ENCODE results near the gene UBA5. TPM values are rescaled to one million over a fixed set of nuclear protein-coding genes. Genes with fewer than 3 reads are reported as not detected.

Gene UBA5
- total and polyA plus RNA-seq, 2 of the 13 experiments (the other 11 are each of a cell fraction or from before 2014, with no cell fraction given) = 30.2 to 46.8 TPM

DNA sequence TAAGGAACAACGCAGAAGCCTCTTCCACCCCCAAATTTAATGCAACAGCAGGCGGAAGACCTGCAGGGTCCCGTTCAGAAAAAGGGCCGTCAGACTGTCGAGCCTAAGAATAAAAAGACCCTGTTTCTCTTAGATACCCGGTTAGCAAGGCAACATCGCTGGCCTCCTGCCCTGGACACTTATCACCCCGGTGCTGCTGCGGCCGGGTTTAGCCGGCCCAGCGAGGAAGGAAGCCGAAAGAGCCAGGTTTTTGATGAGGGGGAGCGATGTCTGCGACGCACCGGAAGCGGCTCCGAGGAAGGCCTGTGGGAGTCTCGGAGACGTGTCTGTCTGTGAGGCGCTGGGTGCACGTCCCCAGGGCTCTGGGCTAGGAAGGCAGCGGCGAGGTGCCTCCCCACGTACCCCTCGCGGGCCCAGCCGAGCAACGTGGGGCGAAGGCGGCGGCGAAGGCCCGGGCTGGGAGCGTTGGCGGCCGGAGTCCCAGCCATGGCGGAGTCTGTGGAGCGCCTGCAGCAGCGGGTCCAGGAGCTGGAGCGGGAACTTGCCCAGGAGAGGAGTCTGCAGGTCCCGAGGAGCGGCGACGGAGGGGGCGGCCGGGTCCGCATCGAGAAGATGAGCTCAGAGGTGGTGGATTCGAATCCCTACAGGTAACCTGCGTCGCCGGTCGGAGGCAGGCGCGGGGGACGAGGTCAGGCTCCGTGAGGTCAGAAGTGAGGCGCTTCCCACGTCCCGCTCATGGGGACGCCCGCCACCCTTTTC is at the start of gene UBA5 (continued):
- TF ChIP-seq TBX2 (CRISPR knock-in tag; IDR thresholded peaks at IDR 0.05; ENCODE audit: borderline replicate concordance) (peak; percentile 52; the same call in 1 of the 2 replicates), THAP11 (CRISPR knock-in tag; IDR thresholded peaks at IDR 0.05) (peak; percentile 78), TFE3 (CRISPR knock-in tag; IDR thresholded peaks at IDR 0.05) (no peak), MAX (IDR thresholded peaks at IDR 0.05) (peak; percentile 43), KMT2B (CRISPR knock-in tag; IDR thresholded peaks at IDR 0.05) (peak; percentile 93), HDAC2 (CRISPR knock-in tag; IDR thresholded peaks at IDR 0.05) (peak; percentile 26; the same call in 1 of the 2 replicates), KLF13 (CRISPR knock-in tag; IDR thresholded peaks at IDR 0.05) (no peak; the same call in 1 of the 2 replicates), TGIF2 (CRISPR knock-in tag; IDR thresholded peaks at IDR 0.05) (peak; percentile 55), ZNF598 (CRISPR knock-in tag; IDR thresholded peaks at IDR 0.05; ENCODE audit: borderline replicate concordance) (peak; percentile 63; the same call in 1 of the 2 replicates), ZNF232 (CRISPR knock-in tag; IDR thresholded peaks at IDR 0.05; ENCODE audit: borderline replicate concordance) (no peak)
- TF ChIP-seq, protein P1, sequence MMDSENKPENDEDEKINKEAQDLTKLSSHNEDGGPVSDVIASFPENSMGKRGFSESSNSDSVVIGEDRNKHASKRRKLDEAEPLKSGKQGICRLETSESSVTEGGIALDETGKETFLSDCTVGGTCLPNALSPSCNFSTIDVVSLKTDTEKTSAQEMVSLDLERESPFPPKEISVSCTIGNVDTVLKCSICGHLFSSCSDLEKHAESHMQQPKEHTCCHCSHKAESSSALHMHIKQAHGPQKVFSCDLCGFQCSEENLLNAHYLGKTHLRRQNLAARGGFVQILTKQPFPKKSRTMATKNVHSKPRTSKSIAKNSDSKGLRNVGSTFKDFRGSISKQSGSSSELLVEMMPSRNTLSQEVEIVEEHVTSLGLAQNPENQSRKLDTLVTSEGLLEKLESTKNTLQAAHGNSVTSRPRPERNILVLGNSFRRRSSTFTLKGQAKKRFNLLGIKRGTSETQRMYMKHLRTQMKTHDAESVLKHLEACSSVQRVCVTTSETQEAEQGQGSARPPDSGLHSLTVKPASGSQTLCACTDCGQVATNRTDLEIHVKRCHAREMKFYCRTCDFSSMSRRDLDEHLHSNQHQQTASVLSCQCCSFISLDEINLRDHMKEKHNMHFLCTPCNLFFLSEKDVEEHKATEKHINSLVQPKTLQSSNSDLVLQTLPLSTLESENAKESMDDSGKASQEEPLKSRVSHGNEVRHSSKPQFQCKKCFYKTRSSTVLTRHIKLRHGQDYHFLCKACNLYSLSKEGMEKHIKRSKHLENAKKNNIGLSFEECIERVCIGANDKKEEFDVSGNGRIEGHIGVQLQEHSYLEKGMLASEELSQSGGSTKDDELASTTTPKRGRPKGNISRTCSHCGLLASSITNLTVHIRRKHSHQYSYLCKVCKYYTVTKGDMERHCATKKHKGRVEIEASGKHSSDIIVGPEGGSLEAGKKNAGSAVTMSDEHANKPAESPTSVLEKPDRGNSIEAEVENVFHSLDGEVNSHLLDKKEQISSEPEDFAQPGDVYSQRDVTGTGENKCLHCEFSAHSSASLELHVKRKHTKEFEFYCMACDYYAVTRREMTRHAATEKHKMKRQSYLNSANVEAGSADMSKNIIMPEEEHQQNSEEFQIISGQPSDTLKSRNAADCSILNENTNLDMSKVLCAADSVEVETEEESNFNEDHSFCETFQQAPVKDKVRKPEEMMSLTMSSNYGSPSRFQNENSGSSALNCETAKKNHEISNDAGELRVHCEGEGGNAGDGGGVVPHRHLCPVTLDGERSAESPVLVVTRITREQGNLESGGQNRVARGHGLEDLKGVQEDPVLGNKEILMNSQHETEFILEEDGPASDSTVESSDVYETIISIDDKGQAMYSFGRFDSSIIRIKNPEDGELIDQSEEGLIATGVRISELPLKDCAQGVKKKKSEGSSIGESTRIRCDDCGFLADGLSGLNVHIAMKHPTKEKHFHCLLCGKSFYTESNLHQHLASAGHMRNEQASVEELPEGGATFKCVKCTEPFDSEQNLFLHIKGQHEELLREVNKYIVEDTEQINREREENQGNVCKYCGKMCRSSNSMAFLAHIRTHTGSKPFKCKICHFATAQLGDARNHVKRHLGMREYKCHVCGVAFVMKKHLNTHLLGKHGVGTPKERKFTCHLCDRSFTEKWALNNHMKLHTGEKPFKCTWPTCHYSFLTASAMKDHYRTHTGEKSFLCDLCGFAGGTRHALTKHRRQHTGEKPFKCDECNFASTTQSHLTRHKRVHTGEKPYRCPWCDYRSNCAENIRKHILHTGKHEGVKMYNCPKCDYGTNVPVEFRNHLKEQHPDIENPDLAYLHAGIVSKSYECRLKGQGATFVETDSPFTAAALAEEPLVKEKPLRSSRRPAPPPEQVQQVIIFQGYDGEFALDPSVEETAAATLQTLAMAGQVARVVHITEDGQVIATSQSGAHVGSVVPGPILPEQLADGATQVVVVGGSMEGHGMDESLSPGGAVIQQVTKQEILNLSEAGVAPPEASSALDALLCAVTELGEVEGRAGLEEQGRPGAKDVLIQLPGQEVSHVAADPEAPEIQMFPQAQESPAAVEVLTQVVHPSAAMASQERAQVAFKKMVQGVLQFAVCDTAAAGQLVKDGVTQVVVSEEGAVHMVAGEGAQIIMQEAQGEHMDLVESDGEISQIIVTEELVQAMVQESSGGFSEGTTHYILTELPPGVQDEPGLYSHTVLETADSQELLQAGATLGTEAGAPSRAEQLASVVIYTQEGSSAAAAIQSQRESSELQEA (CRISPR knock-in tag; IDR thresholded peaks at IDR 0.05; ENCODE audit: not compliant biosample characterization) = no peak
- TF ChIP-seq, protein P2, sequence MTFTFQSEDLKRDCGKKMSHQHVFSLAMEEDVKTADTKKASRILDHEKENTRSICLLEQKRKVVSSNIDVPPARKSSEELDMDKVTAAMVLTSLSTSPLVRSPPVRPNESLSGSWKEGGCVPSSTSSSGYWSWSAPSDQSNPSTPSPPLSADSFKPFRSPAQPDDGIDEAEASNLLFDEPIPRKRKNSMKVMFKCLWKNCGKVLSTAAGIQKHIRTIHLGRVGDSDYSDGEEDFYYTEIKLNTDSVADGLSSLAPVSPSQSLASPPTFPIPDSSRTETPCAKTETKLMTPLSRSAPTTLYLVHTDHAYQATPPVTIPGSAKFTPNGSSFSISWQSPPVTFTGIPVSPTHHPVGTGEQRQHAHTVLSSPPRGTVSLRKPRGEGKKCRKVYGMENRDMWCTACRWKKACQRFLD (CRISPR knock-in tag; IDR thresholded peaks at IDR 0.05; ENCODE audit: borderline replicate concordance) = peak; percentile 81; the same call in 1 of the 2 replicates
- TF ChIP-seq, protein P3, sequence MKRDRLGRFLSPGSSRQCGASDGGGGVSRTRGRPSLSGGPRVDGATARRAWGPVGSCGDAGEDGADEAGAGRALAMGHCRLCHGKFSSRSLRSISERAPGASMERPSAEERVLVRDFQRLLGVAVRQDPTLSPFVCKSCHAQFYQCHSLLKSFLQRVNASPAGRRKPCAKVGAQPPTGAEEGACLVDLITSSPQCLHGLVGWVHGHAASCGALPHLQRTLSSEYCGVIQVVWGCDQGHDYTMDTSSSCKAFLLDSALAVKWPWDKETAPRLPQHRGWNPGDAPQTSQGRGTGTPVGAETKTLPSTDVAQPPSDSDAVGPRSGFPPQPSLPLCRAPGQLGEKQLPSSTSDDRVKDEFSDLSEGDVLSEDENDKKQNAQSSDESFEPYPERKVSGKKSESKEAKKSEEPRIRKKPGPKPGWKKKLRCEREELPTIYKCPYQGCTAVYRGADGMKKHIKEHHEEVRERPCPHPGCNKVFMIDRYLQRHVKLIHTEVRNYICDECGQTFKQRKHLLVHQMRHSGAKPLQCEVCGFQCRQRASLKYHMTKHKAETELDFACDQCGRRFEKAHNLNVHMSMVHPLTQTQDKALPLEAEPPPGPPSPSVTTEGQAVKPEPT (CRISPR knock-in tag; IDR thresholded peaks at IDR 0.05; ENCODE audit: low read depth) = peak; percentile 18; the same call in 1 of the 2 replicates
- TF ChIP-seq, protein P4, sequence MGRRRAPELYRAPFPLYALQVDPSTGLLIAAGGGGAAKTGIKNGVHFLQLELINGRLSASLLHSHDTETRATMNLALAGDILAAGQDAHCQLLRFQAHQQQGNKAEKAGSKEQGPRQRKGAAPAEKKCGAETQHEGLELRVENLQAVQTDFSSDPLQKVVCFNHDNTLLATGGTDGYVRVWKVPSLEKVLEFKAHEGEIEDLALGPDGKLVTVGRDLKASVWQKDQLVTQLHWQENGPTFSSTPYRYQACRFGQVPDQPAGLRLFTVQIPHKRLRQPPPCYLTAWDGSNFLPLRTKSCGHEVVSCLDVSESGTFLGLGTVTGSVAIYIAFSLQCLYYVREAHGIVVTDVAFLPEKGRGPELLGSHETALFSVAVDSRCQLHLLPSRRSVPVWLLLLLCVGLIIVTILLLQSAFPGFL (CRISPR knock-in tag; IDR thresholded peaks at IDR 0.05) = 0 out of 2 replicates have a peak, but pooled peaks have one; percentile 79

All from HepG2 (cell line).